Fibroblast of lung (primary cell): Measurements from ENCODE around the gene ZNF22. TPM values are rescaled to one million over a fixed set of nuclear protein-coding genes. Genes with fewer than 3 reads are reported as not detected.

ENCODE experiments used
- DNase-seq, 2 donors: peaks; one replicate each; pipeline versions ENCODE4 v3.0.0 to v3.0.0-alpha.2; 2010; ENCODE audit warnings: low read depth in 2 of 2
- H2AFZ ChIP-seq: 2 replicates; pipeline ENCODE4 v1.5.1; 2012; ENCODE audit warnings: low read length, control low read depth, inconsistent platforms
- H3K27ac ChIP-seq: 2 replicates; pipeline ENCODE4 v1.5.1; 2011; ENCODE audit warnings: low read length, control low read depth; ENCODE audit not compliant: insufficient read depth
- H3K27me3 ChIP-seq: 2 replicates; pipeline ENCODE4 v1.5.1; 2011; ENCODE audit warnings: mild to moderate bottlenecking, low read length; ENCODE audit not compliant: control insufficient read depth, insufficient read depth
- H3K36me3 ChIP-seq: 2 replicates; pipeline ENCODE4 v1.5.1; 2011; ENCODE audit warnings: low read length; ENCODE audit not compliant: control insufficient read depth, insufficient read depth
- H3K4me1 ChIP-seq: 2 replicates; pipeline ENCODE4 v1.5.1; 2011; ENCODE audit warnings: low read length; ENCODE audit not compliant: control insufficient read depth, insufficient read depth; ENCODE audit errors: extremely low read depth
- H3K4me2 ChIP-seq: 2 replicates; pipeline ENCODE4 v1.5.1; 2011; ENCODE audit warnings: low read length, control low read depth; ENCODE audit not compliant: insufficient read depth; ENCODE audit errors: extremely low read depth
- H3K4me3 ChIP-seq, 4 experiments: fragments of 200-600 bp in 1 of 4; sonication (generic) in 1 of 4; replicated peaks in 1 of 4; 2 replicates each; pipeline ENCODE4 v1.5.1; 2011 to 2016; ENCODE audit warnings: low read length in 4 of 4, low read depth in 3 of 4, mild to moderate bottlenecking in 3 of 4, control low read depth in 2 of 4, inconsistent platforms in 1 of 4, mixed read lengths in 1 of 4; ENCODE audit not compliant: insufficient read depth in 1 of 4; ENCODE audit errors: control extremely low read depth in 1 of 4
- H3K79me2 ChIP-seq: 2 replicates; pipeline ENCODE4 v1.5.1; 2012; ENCODE audit warnings: mild to moderate bottlenecking, low read length, inconsistent platforms; ENCODE audit not compliant: control insufficient read depth, insufficient read depth
- H3K9ac ChIP-seq: 2 replicates; pipeline ENCODE4 v1.5.1; 2011; ENCODE audit warnings: mild to moderate bottlenecking, low read length, control low read depth; ENCODE audit not compliant: insufficient read depth
- H3K9me3 ChIP-seq: 2 replicates; pipeline ENCODE4 v1.5.1; 2012; ENCODE audit warnings: low read depth, low read length; ENCODE audit not compliant: control insufficient read depth, insufficient read depth
- H4K20me1 ChIP-seq: 2 replicates; pipeline ENCODE4 v1.5.1; 2011; ENCODE audit warnings: low read length; ENCODE audit not compliant: control insufficient read depth, insufficient read depth; ENCODE audit errors: extremely low read depth
- CTCF ChIP-seq, 2 donors: IDR thresholded peaks in 1 of 2; conservative IDR thresholded peaks in 1 of 2; 1 replicate in 1 of 2; 2 replicates in 1 of 2; pipeline ENCODE4 v1.5.1; 2011 to 2012; ENCODE audit warnings: low read length in 2 of 2, control low read depth in 1 of 2, inconsistent platforms in 1 of 2, low read depth in 1 of 2, mild to moderate bottlenecking in 1 of 2
- EZH2 ChIP-seq: IDR thresholded peaks from 2 replicates; pipeline ENCODE4 v1.5.1; 2012; ENCODE audit warnings: low read length, control low read depth, mild to moderate bottlenecking; ENCODE audit errors: missing control alignments
- polyA plus RNA-seq, 2 donors: library from polyadenylated mRNA; depleted of rRNA in 1 of 2; stranded (reverse) in 1 of 2; unstranded in 1 of 2; fragments of >200 nt; gene quantifications; 2 replicates each; pipeline ENCODE4 v1.2.1, GENCODE V29; 2011 to 2012; ENCODE audit warnings: missing spikeins in 1 of 2
- total RNA-seq: library from RNA; depleted of rRNA; stranded (reverse); fragments of >200 nt; gene quantifications from 2 replicates; pipeline ENCODE4 v1.2.1, GENCODE V29; 2014

The ZNF22 gene
- total and polyA plus RNA-seq, 2 donors (not counting 1 experiment from before 2014, with no cell fraction given) = 16.0 to 23.0 TPM

GRCh38 chr10:44954042-44954441, 46.7 kb upstream of the ZNF22 start:
- TF ChIP-seq EZH2 (no peak), CTCF (conservative IDR thresholded peaks at IDR 0.05 in 1 of 2, IDR thresholded peaks at IDR 0.05 in 1 of 2; ENCODE audit: low read depth in 1 of 2, low read length in 2 of 2) (no peak)
- Histone ChIP-seq H3K36me3 (no peaks in the 10 kb centered on the region), H3K27me3 (no peaks in the 10 kb centered on the region), H3K27ac (no peak overlapping the region), H3K9ac (no peak overlapping the region), H4K20me1 (no peaks in the 10 kb centered on the region), H3K79me2 (no peaks in the 10 kb centered on the region), H3K4me1 (peaks cover 5% of the 10 kb centered on the region), H3K4me2 (no peak overlapping the region), H2AFZ (no peak overlapping the region), H3K4me3 (no peak overlapping the region), H3K9me3 (no peaks in the 10 kb centered on the region)
- no peak for DNase-seq

- no peak for DNase-seq
- Histone ChIP-seq H4K20me1 (no peaks in the 10 kb centered on the region), H3K36me3 (no peaks in the 10 kb centered on the region), H3K4me3 (no peak overlapping the region), H3K4me2 (no peak overlapping the region), H2AFZ (no peak overlapping the region), H3K9me3 (no peaks in the 10 kb centered on the region), H3K27me3 (no peaks in the 10 kb centered on the region), H3K79me2 (no peaks in the 10 kb centered on the region), H3K9ac (no peak overlapping the region), H3K27ac (no peak overlapping the region), H3K4me1 (peaks cover 6% of the 10 kb centered on the region)
- no peak for TF ChIP-seq EZH2
- TF ChIP-seq CTCF (conservative IDR thresholded peaks at IDR 0.05 in 1 of 2, IDR thresholded peaks at IDR 0.05 in 1 of 2; ENCODE audit: low read depth in 1 of 2, low read length in 2 of 2) = no peak
These were observed 45.8 kb upstream of the ZNF22 start for GRCh38 chr10:44954962-44955361.

- no peak overlapping the region for H2AFZ ChIP-seq
- H3K27me3 ChIP-seq = no peaks in the 10 kb centered on the region
- no peaks in the 10 kb centered on the region for H4K20me1 ChIP-seq
- H3K9me3 ChIP-seq = no peaks in the 10 kb centered on the region
- H3K4me3 ChIP-seq = no peak overlapping the region
- no peak overlapping the region for H3K9ac ChIP-seq
- H3K36me3 ChIP-seq = no peaks in the 10 kb centered on the region
- no peak for DNase-seq
- no peak overlapping the region for H3K27ac ChIP-seq
- TF ChIP-seq EZH2 (no peak), CTCF (conservative IDR thresholded peaks at IDR 0.05 in 1 of 2, IDR thresholded peaks at IDR 0.05 in 1 of 2; ENCODE audit: low read depth in 1 of 2, low read length in 2 of 2) (no peak)
- no peaks in the 10 kb centered on the region for H3K79me2 ChIP-seq
- no peak overlapping the region for H3K4me2 ChIP-seq
- H3K4me1 ChIP-seq = peaks cover 7% of the 10 kb centered on the region
These were observed 45.2 kb upstream of the ZNF22 start for GRCh38 chr10:44955413-44956070.
